OCI-LY3 (cell line): ENCODE results near the gene CNTN1.

Source experiments
- EZH2phosphoT487 ChIP-seq: fragments of 200-600 bp; shearing (Covaris generic); IDR thresholded peaks from 2 replicates; pipeline ENCODE4 v1.6.1; 2018; ENCODE audit warnings: antibody characterized with exemption, mixed run types, low read depth
- TF ChIP-seq, protein P1 (sequence below): fragments of 200-600, 300-600 bp; sonication (generic); IDR thresholded peaks from 2 replicates; pipeline ENCODE4 v1.5.1; 2014; ENCODE audit warnings: antibody characterized with exemption, low read length, low read depth

DNA sequence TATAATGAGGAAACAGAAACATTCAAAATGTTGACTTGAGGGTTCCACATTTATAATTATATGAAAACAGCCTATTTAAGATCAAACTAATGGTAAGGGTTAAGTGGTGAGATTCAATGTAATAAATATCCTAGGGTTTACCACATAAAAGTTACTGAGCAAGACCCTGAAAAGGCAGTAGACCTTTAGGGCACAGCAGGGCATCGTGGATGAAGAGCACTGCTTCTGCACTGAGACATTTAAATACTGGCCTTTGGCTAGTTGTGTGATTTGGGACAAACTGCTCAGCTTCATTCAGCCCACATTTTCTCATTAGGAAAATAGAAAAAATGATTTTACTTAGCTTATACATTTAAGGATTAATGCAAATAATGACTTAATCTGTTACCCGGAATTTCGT is 42.0 kb downstream of the CNTN1 start:
- TF ChIP-seq, protein P1, sequence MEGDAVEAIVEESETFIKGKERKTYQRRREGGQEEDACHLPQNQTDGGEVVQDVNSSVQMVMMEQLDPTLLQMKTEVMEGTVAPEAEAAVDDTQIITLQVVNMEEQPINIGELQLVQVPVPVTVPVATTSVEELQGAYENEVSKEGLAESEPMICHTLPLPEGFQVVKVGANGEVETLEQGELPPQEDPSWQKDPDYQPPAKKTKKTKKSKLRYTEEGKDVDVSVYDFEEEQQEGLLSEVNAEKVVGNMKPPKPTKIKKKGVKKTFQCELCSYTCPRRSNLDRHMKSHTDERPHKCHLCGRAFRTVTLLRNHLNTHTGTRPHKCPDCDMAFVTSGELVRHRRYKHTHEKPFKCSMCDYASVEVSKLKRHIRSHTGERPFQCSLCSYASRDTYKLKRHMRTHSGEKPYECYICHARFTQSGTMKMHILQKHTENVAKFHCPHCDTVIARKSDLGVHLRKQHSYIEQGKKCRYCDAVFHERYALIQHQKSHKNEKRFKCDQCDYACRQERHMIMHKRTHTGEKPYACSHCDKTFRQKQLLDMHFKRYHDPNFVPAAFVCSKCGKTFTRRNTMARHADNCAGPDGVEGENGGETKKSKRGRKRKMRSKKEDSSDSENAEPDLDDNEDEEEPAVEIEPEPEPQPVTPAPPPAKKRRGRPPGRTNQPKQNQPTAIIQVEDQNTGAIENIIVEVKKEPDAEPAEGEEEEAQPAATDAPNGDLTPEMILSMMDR, result no peak
- TF ChIP-seq EZH2phosphoT487, result no peak
